HG02588 (cell line): ENCODE results near the gene FLG2.

ENCODE experiments used
- ATAC-seq: cut with Tn5 transposase; IDR thresholded peaks from one replicate; pipeline ENCODE4 v1.9.1; 2021; ENCODE audit warnings: mild to moderate bottlenecking, moderate library complexity; ENCODE audit not compliant: unreplicated experiment

The FLG2 gene

GRCh38 chr1:152359906-152360305 lies at the start of gene FLG2:
FLG2 (minus strand) TSS chr1:152360006; CDS start chr1:152358884, 1,122 bp downstream.
- no peak for ATAC-seq

- no peak for ATAC-seq
These were observed 48.9 kb upstream of the FLG2 start for GRCh38 chr1:152408664-152409063.

GRCh38 chr1:152398812-152399698 lies 39.2 kb upstream of the FLG2 start:
- no peak for ATAC-seq

- ATAC-seq, result no peak
These were observed 37.7 kb upstream of the FLG2 start for GRCh38 chr1:152397474-152397873.

GRCh38 chr1:152394151-152394550 lies 34.3 kb upstream of the FLG2 start:
- no peak for ATAC-seq

- no peak for ATAC-seq
These were observed 33.1 kb upstream of the FLG2 start for GRCh38 chr1:152392909-152393308.

- no peak for ATAC-seq
These were observed 29.1 kb upstream of the FLG2 start for GRCh38 chr1:152388889-152389288.

GRCh38 chr1:152386940-152387339 lies 27.1 kb upstream of the FLG2 start:
- no peak for ATAC-seq

GRCh38 chr1:152380932-152381331 lies 21.1 kb upstream of the FLG2 start:
- ATAC-seq, result no peak

GRCh38 chr1:152374451-152374850 lies 14.6 kb upstream of the FLG2 start:
- ATAC-seq, result no peak

- no peak for ATAC-seq
These were observed 12.9 kb upstream of the FLG2 start for GRCh38 chr1:152372672-152373071.

GRCh38 chr1:152367436-152367835 lies 7.6 kb upstream of the FLG2 start:
- no peak for ATAC-seq

GRCh38 chr1:152356736-152357135 lies 3.1 kb downstream of the FLG2 start:
- no peak for ATAC-seq

GRCh38 chr1:152349611-152350010 lies 10.2 kb downstream of the FLG2 start:
- ATAC-seq, result no peak

GRCh38 chr1:152348447-152348846 lies 11.4 kb downstream of the FLG2 start:
- ATAC-seq, result no peak

- no peak for ATAC-seq
These were observed 12.6 kb downstream of the FLG2 start for GRCh38 chr1:152347116-152347728.

GRCh38 chr1:152344438-152344837 lies 15.4 kb downstream of the FLG2 start:
- no peak for ATAC-seq

GRCh38 chr1:152343006-152343405 lies 16.8 kb downstream of the FLG2 start:
- ATAC-seq, result no peak

- ATAC-seq, result no peak
These were observed 24.4 kb downstream of the FLG2 start for GRCh38 chr1:152335399-152335798.

GRCh38 chr1:152328801-152329391 lies 30.9 kb downstream of the FLG2 start:
- ATAC-seq, result no peak

GRCh38 chr1:152325111-152325510 lies 34.7 kb downstream of the FLG2 start, which contains the start of gene FLG:
FLG (minus strand) TSS chr1:152325239; CDS start chr1:152315456, 9,783 bp downstream.
- ATAC-seq, result no peak

GRCh38 chr1:152313970-152314369 lies 45.8 kb downstream of the FLG2 start:
- no peak for ATAC-seq
